DND-41 (cell line): ENCODE data around the gene SHANK1.

Experiments
- EZH2 ChIP-seq: IDR thresholded peaks from 3 replicates; pipeline ENCODE4 v1.6.1; 2012; ENCODE audit warnings: borderline replicate concordance, low read depth, mild to moderate bottlenecking, moderate library complexity, low read length, inconsistent platforms; ENCODE audit not compliant: severe bottlenecking
- TF ChIP-seq, protein P1 (sequence below): IDR thresholded peaks from 2 replicates; pipeline ENCODE4 v1.5.1; 2012; ENCODE audit warnings: borderline replicate concordance, low read length, moderate library complexity, mild to moderate bottlenecking; ENCODE audit not compliant: poor library complexity, severe bottlenecking; ENCODE audit errors: extremely low read depth

DNA sequence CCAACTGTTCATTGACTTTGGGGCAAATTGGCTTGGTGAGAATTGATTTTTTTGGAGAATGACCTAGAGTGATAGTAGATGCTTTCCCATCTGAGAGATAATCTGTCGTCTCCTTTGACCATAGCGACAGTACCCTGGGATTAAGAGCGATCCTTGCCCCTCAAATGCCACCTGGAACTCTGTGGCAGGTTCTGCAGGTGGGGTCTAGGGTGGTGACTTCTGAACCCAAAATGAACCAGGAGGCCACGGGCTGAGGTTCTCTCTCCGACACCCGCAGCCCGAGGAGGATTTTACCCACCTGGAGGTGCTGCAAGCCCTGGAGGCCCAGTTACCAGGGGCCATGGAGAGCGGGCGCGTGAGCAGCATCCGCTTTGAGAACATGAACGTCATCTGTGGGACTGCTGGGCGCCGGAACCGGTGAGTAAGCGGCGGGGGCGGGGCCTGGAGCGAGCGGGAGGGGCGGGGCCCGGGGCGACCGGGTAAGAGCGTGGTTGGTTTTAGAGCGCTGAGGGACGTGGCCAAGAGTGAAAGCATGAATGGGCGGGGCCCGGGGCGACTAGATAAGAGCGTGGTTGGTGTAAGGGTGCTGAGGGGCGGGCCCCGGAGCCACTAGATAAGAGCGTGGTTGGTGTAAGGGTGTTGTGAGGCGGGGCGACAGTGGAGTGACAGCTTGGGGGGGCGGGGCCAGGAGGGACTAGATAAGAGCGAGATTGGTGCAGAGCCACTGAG lies 61.7 kb downstream of the SHANK1 start:
- TF ChIP-seq, protein P1, sequence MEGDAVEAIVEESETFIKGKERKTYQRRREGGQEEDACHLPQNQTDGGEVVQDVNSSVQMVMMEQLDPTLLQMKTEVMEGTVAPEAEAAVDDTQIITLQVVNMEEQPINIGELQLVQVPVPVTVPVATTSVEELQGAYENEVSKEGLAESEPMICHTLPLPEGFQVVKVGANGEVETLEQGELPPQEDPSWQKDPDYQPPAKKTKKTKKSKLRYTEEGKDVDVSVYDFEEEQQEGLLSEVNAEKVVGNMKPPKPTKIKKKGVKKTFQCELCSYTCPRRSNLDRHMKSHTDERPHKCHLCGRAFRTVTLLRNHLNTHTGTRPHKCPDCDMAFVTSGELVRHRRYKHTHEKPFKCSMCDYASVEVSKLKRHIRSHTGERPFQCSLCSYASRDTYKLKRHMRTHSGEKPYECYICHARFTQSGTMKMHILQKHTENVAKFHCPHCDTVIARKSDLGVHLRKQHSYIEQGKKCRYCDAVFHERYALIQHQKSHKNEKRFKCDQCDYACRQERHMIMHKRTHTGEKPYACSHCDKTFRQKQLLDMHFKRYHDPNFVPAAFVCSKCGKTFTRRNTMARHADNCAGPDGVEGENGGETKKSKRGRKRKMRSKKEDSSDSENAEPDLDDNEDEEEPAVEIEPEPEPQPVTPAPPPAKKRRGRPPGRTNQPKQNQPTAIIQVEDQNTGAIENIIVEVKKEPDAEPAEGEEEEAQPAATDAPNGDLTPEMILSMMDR = no peak
- TF ChIP-seq EZH2 = no peak
